GM23338 (cell line): ENCODE measurements around the gene KCNK5. TPM values are rescaled to one million over a fixed set of nuclear protein-coding genes. Genes with fewer than 3 reads are reported as not detected.

Source experiments
- ATAC-seq: fragments of 200-7000 bp; cut with Tn5 transposase; 3 replicates; pipeline ENCODE4 v1.9.1; 2020
- DNase-seq: peaks from one replicate; pipeline ENCODE4 v3.0.0-alpha.2; 2015; ENCODE audit warnings: low spot score
- H2AFZ ChIP-seq: fragments of 200-600 bp; sonication (generic); 2 replicates; pipeline ENCODE4 v1.8.0; 2016; ENCODE audit warnings: antibody characterized with exemption, mild to moderate bottlenecking, moderate library complexity
- H3F3A ChIP-seq: fragments of 200-600 bp; sonication (generic); replicated peaks from 2 replicates; pipeline ENCODE4 v1.8.0; 2017; ENCODE audit warnings: antibody characterized with exemption, mixed run types, low read depth
- H3K27ac ChIP-seq: fragments of 200-600 bp; sonication (generic); 2 replicates; pipeline ENCODE4 v1.6.1; 2016; ENCODE audit warnings: low read depth
- H3K27me3 ChIP-seq: fragments of 200-600 bp; sonication (generic); 2 replicates; pipeline ENCODE4 v1.8.0; 2016; ENCODE audit warnings: mild to moderate bottlenecking, mixed run types, moderate library complexity; ENCODE audit not compliant: insufficient read depth
- H3K36me3 ChIP-seq: fragments of 200-600 bp; sonication (generic); 2 replicates; pipeline ENCODE4 v1.8.0; 2016; ENCODE audit warnings: mild to moderate bottlenecking; ENCODE audit not compliant: insufficient read depth
- H3K4me1 ChIP-seq: fragments of 200-600 bp; sonication (generic); 2 replicates; pipeline ENCODE4 v1.8.0; 2016; ENCODE audit warnings: mild to moderate bottlenecking, moderate library complexity; ENCODE audit not compliant: insufficient read depth
- H3K4me2 ChIP-seq: fragments of 200-600 bp; sonication (generic); 2 replicates; pipeline ENCODE4 v1.7.1; 2017; ENCODE audit warnings: mixed run types
- H3K4me3 ChIP-seq: fragments of 200-600 bp; sonication (generic); 2 replicates; pipeline ENCODE4 v1.6.1; 2016; ENCODE audit warnings: mixed run types
- H3K79me2 ChIP-seq: fragments of 200-600 bp; sonication (generic); replicated peaks from 2 replicates; pipeline ENCODE4 v1.8.0; 2017; ENCODE audit warnings: mild to moderate bottlenecking; ENCODE audit not compliant: insufficient read depth
- H3K9me2 ChIP-seq: fragments of 200-600 bp; sonication (generic); 2 replicates; pipeline ENCODE4 v1.8.0; 2017; ENCODE audit not compliant: insufficient read depth
- H4K20me1 ChIP-seq: fragments of 200-600 bp; sonication (generic); replicated peaks from 2 replicates; pipeline ENCODE4 v1.8.0; 2017; ENCODE audit warnings: mild to moderate bottlenecking; ENCODE audit not compliant: insufficient read depth
- H3K27ac Mint-ChIP-seq: 2 replicates; pipeline ENCODE4 v1.8.0; 2020; ENCODE audit warnings: inconsistent platforms, mild to moderate bottlenecking, moderate library complexity, mixed read lengths
- H3K27me3 Mint-ChIP-seq: 3 replicates; pipeline ENCODE4 v1.8.0; 2022; ENCODE audit warnings: low read depth, mild to moderate bottlenecking, moderate library complexity, mixed read lengths, inconsistent platforms; ENCODE audit not compliant: insufficient read depth, poor library complexity
- H3K36me3 Mint-ChIP-seq: 3 replicates; pipeline ENCODE4 v1.8.0; 2021; ENCODE audit warnings: low read depth, mild to moderate bottlenecking, inconsistent platforms, moderate library complexity, mixed read lengths
- H3K4me1 Mint-ChIP-seq: 3 replicates; pipeline ENCODE4 v1.8.0; 2020; ENCODE audit warnings: mild to moderate bottlenecking, inconsistent platforms, mixed read lengths
- H3K4me3 Mint-ChIP-seq: 3 replicates; pipeline ENCODE4 v1.8.0; 2021; ENCODE audit warnings: moderate library complexity, mild to moderate bottlenecking, inconsistent platforms, mixed read lengths
- H3K9me3 Mint-ChIP-seq: 3 replicates; pipeline ENCODE4 v1.8.0; 2020; ENCODE audit warnings: moderate library complexity, mild to moderate bottlenecking, inconsistent platforms, mixed read lengths
- CREB1 ChIP-seq: fragments of 250-450 bp; sonication (Bioruptor Pico); IDR thresholded peaks from 2 replicates; pipeline ENCODE4 v1.5.0; 2020; ENCODE audit warnings: low read depth, mild to moderate bottlenecking, moderate library complexity
- CTCF ChIP-seq, 2 experiments: fragments of 200-600 bp in 1 of 2; sonication (generic) in 1 of 2; conservative IDR thresholded peaks; 2 replicates each; pipeline versions ENCODE4 v1.5.1 to v1.6.1; 2016 to 2017; ENCODE audit warnings: antibody characterized with exemption in 2 of 2, low read depth in 2 of 2, mild to moderate bottlenecking in 2 of 2, moderate library complexity in 1 of 2
- ETS1 ChIP-seq: IDR thresholded peaks from 2 replicates; pipeline ENCODE4 v1.6.1; 2016; ENCODE audit warnings: antibody characterized with exemption
- EZH2 ChIP-seq: fragments of 200-600 bp; sonication (generic); IDR thresholded peaks from one replicate; pipeline ENCODE4 v1.8.0; 2017; ENCODE audit warnings: antibody characterized with exemption, mild to moderate bottlenecking, low read depth; ENCODE audit not compliant: unreplicated experiment
- EZH2phosphoT487 ChIP-seq: fragments of 200-600 bp; sonication (generic); IDR thresholded peaks from one replicate; pipeline ENCODE4 v1.8.1; 2018; ENCODE audit warnings: antibody characterized with exemption; ENCODE audit not compliant: unreplicated experiment
- JUNB ChIP-seq: IDR thresholded peaks from one replicate; pipeline ENCODE4 v1.6.1; 2016; ENCODE audit warnings: antibody characterized with exemption; ENCODE audit not compliant: unreplicated experiment
- NANOG ChIP-seq: IDR thresholded peaks from 2 replicates; pipeline ENCODE4 v1.6.1; 2016; ENCODE audit warnings: antibody characterized with exemption, borderline replicate concordance
- POLR2AphosphoS5 ChIP-seq: IDR thresholded peaks from 2 replicates; pipeline ENCODE4 v1.6.1; 2016; ENCODE audit warnings: antibody characterized with exemption, low read depth
- REST ChIP-seq: IDR thresholded peaks from one replicate; pipeline ENCODE4 v1.6.1; 2018; ENCODE audit warnings: antibody characterized with exemption; ENCODE audit not compliant: unreplicated experiment
- STAT1 ChIP-seq: IDR thresholded peaks from one replicate; pipeline ENCODE4 v1.6.1; 2016; ENCODE audit warnings: antibody characterized with exemption; ENCODE audit not compliant: unreplicated experiment
- ZNF114 ChIP-seq: fragments of 250-450 bp; sonication (Bioruptor Pico); IDR thresholded peaks from 2 replicates; pipeline ENCODE4 v1.5.0; 2020; ENCODE audit warnings: mild to moderate bottlenecking, moderate library complexity
- ZNF331 ChIP-seq: fragments of 250-450 bp; sonication (Bioruptor Pico); IDR thresholded peaks from 2 replicates; pipeline ENCODE4 v1.5.0; 2020; ENCODE audit warnings: low read depth, mild to moderate bottlenecking, moderate library complexity
- ZNF462 ChIP-seq: fragments of 250-450 bp; sonication (Bioruptor Pico); IDR thresholded peaks from 2 replicates; pipeline ENCODE4 v1.5.0; 2020; ENCODE audit warnings: mild to moderate bottlenecking, moderate library complexity
- polyA plus RNA-seq: library from polyadenylated mRNA; unstranded; fragments of >200 nt; fragmentation: Nextera tagmentation; extraction: Ambion mirVana; gene quantifications from 2 replicates; pipeline ENCODE4 v1.2.1, GENCODE V29; 2016
- total RNA-seq: library from RNA; depleted of rRNA; stranded (reverse); fragments of >200 nt; shearing (Covaris generic); gene quantifications from 2 replicates; pipeline ENCODE4 v1.2.3, GENCODE V29; 2014

Gene KCNK5
- total and polyA plus RNA-seq, 2 experiments from 2014 or later = 9.5 to 57.4 TPM

GRCh38 chr6:39266782-39267355 is 37.6 kb upstream of the KCNK5 start:
- H3K27ac Mint-ChIP-seq = no peak overlapping the region
- Histone ChIP-seq H3K4me3 (no peak overlapping the region), H3K36me3 (0 out of 2 replicates have a peak, but pooled peaks cover 2% of the 10 kb centered on the region), H3K4me1 (peaks cover 24% of the 10 kb centered on the region), H3K27ac (no peak overlapping the region), H4K20me1 (no peaks in the 10 kb centered on the region), H3K27me3 (no peaks in the 10 kb centered on the region), H3K79me2 (no peaks in the 10 kb centered on the region), H3K4me2 (no peak overlapping the region), H2AFZ (no peak overlapping the region), H3F3A (peaks cover 6% of the 10 kb centered on the region), H3K9me2 (no peaks in the 10 kb centered on the region)
- no peak overlapping the region for H3K4me3 Mint-ChIP-seq
- peaks cover 7% of the 10 kb centered on the region; the same call in 2 of the 3 replicates for H3K9me3 Mint-ChIP-seq
- H3K27me3 Mint-ChIP-seq = peaks cover 15% of the 10 kb centered on the region
- TF ChIP-seq EZH2phosphoT487 (no peak), NANOG (no peak), ETS1 (no peak), JUNB (no peak), POLR2AphosphoS5 (no peak), CTCF (conservative IDR thresholded peaks at IDR 0.05; ENCODE audit: low read depth in 2 of 2) (no peak), REST (no peak), CREB1 (CRISPR knock-in tag) (no peak), EZH2 (no peak), ZNF331 (CRISPR knock-in tag) (no peak), ZNF462 (CRISPR knock-in tag) (no peak), STAT1 (no peak), ZNF114 (CRISPR knock-in tag) (no peak)
- ATAC-seq (no peak), DNase-seq (no peak)
- H3K4me1 Mint-ChIP-seq = peaks cover 41% of the 10 kb centered on the region
- H3K36me3 Mint-ChIP-seq = peaks cover 8% of the 10 kb centered on the region; the same call in 2 of the 3 replicates
